Activated naive CD4-positive, alpha-beta T cell treated with anti-CD3 and anti-CD28 coated beads, Interleukin-2, amount 50 U/mL, for 24 hours (primary cell): ENCODE measurements around the gene AURKA.
"Not testable (repeated sequence)": the region's sequence is repeated elsewhere in the genome, so short reads cannot be mapped to it uniquely, and the experiment has no call there.

ENCODE experiments used
- H3K27ac Mint-ChIP-seq: one replicate; pipeline ENCODE4 v1.8.0; 2021; ENCODE audit warnings: mild to moderate bottlenecking, mixed read lengths
- H3K27me3 Mint-ChIP-seq: one replicate; pipeline ENCODE4 v1.8.0; 2021; ENCODE audit warnings: mixed read lengths
- H3K36me3 Mint-ChIP-seq: one replicate; pipeline ENCODE4 v1.8.0; 2021; ENCODE audit warnings: mixed read lengths
- H3K4me1 Mint-ChIP-seq: one replicate; pipeline ENCODE4 v1.8.0; 2021; ENCODE audit warnings: mixed read lengths
- H3K4me3 Mint-ChIP-seq: one replicate; pipeline ENCODE4 v1.8.0; 2021; ENCODE audit warnings: mild to moderate bottlenecking, mixed read lengths
- H3K9me3 Mint-ChIP-seq: one replicate; pipeline ENCODE4 v1.8.0; 2021; ENCODE audit warnings: mixed read lengths

AURKA gene

GRCh38 chr20:56360133-56360907, 31.7 kb downstream of the AURKA start:
- Mint-ChIP-seq H3K27ac (peak overlapping the region; percentile 33), H3K36me3 (peaks cover 2% of the 10 kb centered on the region), H3K4me3 (peak overlapping the region; percentile 88), H3K9me3 (no peaks in the 10 kb centered on the region), H3K27me3 (no peaks in the 10 kb centered on the region), H3K4me1 (peaks cover 18% of the 10 kb centered on the region)

GRCh38 chr20:56359212-56360132, 32.5 kb downstream of the AURKA start:
- no peaks in the 10 kb centered on the region for H3K9me3 Mint-ChIP-seq
- no peak overlapping the region for H3K27ac Mint-ChIP-seq
- H3K27me3 Mint-ChIP-seq: no peaks in the 10 kb centered on the region
- peaks cover 18% of the 10 kb centered on the region for H3K4me1 Mint-ChIP-seq
- peaks cover 2% of the 10 kb centered on the region for H3K36me3 Mint-ChIP-seq
- H3K4me3 Mint-ChIP-seq: peak overlapping the region; percentile 88

- Mint-ChIP-seq H3K4me3 (peak within 1 kb of the TSS; percentile 88), H3K36me3 (no peaks in the 10 kb centered on the region), H3K27ac (no peak within 1 kb of the TSS), H3K4me1 (peaks cover 18% of the 10 kb centered on the region), H3K27me3 (no peaks in the 10 kb centered on the region), H3K9me3 (no peaks in the 10 kb centered on the region)
These were observed 33.3 kb downstream of the AURKA start, which contains the start of gene FAM210B for GRCh38 chr20:56358600-56359211. Gene FAM210B (plus strand): TSS chr20:56358974. CDS start chr20:56359006, 32 bp downstream.

GRCh38 chr20:56358070-56358469, 33.9 kb downstream of the AURKA start:
- H3K4me1 Mint-ChIP-seq: peaks cover 18% of the 10 kb centered on the region
- H3K27ac Mint-ChIP-seq: no peak overlapping the region
- no peaks in the 10 kb centered on the region for H3K27me3 Mint-ChIP-seq
- H3K9me3 Mint-ChIP-seq: no peaks in the 10 kb centered on the region
- peak overlapping the region; percentile 76 for H3K4me3 Mint-ChIP-seq
- H3K36me3 Mint-ChIP-seq: no peaks in the 10 kb centered on the region

GRCh38 chr20:56353356-56353755, 38.7 kb downstream of the AURKA start:
- Mint-ChIP-seq H3K4me3 (no peak overlapping the region), H3K9me3 (no peaks in the 10 kb centered on the region), H3K27ac (no peak overlapping the region), H3K27me3 (peaks cover 1% of the 10 kb centered on the region), H3K4me1 (peaks cover 2% of the 10 kb centered on the region), H3K36me3 (no peaks in the 10 kb centered on the region)

GRCh38 chr20:56352345-56353055, 39.5 kb downstream of the AURKA start:
- Mint-ChIP-seq H3K4me1 (peaks cover 6% of the 10 kb centered on the region), H3K9me3 (no peaks in the 10 kb centered on the region), H3K36me3 (no peaks in the 10 kb centered on the region), H3K4me3 (no peak overlapping the region), H3K27me3 (peaks cover 2% of the 10 kb centered on the region), H3K27ac (no peak overlapping the region)

- Mint-ChIP-seq H3K9me3 (no peaks in the 10 kb centered on the region), H3K4me1 (peaks cover 6% of the 10 kb centered on the region), H3K36me3 (no peaks in the 10 kb centered on the region), H3K4me3 (no peak overlapping the region), H3K27ac (no peak overlapping the region), H3K27me3 (peaks cover 7% of the 10 kb centered on the region)
These were observed 41.2 kb downstream of the AURKA start for GRCh38 chr20:56350842-56351241.

- H3K36me3 Mint-ChIP-seq: no peaks in the 10 kb centered on the region
- H3K4me3 Mint-ChIP-seq: no peak overlapping the region
- H3K27me3 Mint-ChIP-seq: peaks cover 16% of the 10 kb centered on the region
These were observed 43.3 kb downstream of the AURKA start for GRCh38 chr20:56348746-56349145.

GRCh38 chr20:56348305-56348693, 43.7 kb downstream of the AURKA start:
- no peaks in the 10 kb centered on the region for H3K36me3 Mint-ChIP-seq
- peaks cover 6% of the 10 kb centered on the region for H3K4me1 Mint-ChIP-seq
- no peaks in the 10 kb centered on the region for H3K9me3 Mint-ChIP-seq
- no peak overlapping the region for H3K27ac Mint-ChIP-seq
- H3K4me3 Mint-ChIP-seq: no peak overlapping the region
- peaks cover 20% of the 10 kb centered on the region for H3K27me3 Mint-ChIP-seq

More at GRCh38 chr20:56348746-56349145, 43.3 kb downstream of the AURKA start:
- Mint-ChIP-seq H3K4me1 (peaks cover 6% of the 10 kb centered on the region), H3K9me3 (no peaks in the 10 kb centered on the region), H3K27ac (no peak overlapping the region)

GRCh38 chr20:56347628-56348304, 44.2 kb downstream of the AURKA start:
- no peaks in the 10 kb centered on the region for H3K36me3 Mint-ChIP-seq
- peaks cover 6% of the 10 kb centered on the region for H3K4me1 Mint-ChIP-seq
- no peak overlapping the region for H3K27ac Mint-ChIP-seq
- no peaks in the 10 kb centered on the region for H3K9me3 Mint-ChIP-seq
- H3K4me3 Mint-ChIP-seq: no peak overlapping the region
- peaks cover 23% of the 10 kb centered on the region for H3K27me3 Mint-ChIP-seq

- no peak overlapping the region for H3K4me3 Mint-ChIP-seq
- no peaks in the 10 kb centered on the region for H3K36me3 Mint-ChIP-seq
- peaks cover 32% of the 10 kb centered on the region for H3K27me3 Mint-ChIP-seq
- peaks cover 6% of the 10 kb centered on the region for H3K4me1 Mint-ChIP-seq
- H3K27ac Mint-ChIP-seq: no peak overlapping the region
- no peaks in the 10 kb centered on the region for H3K9me3 Mint-ChIP-seq
These were observed 46.1 kb downstream of the AURKA start for GRCh38 chr20:56345911-56346310.

GRCh38 chr20:56343861-56344381, 48.1 kb downstream of the AURKA start:
- Mint-ChIP-seq H3K36me3 (no peaks in the 10 kb centered on the region), H3K9me3 (no peaks in the 10 kb centered on the region), H3K4me3 (no peak overlapping the region)

GRCh38 chr20:56342783-56343182, 49.2 kb downstream of the AURKA start:
- no peak overlapping the region for H3K27ac Mint-ChIP-seq
- H3K9me3 Mint-ChIP-seq: no peaks in the 10 kb centered on the region
- peaks cover 46% of the 10 kb centered on the region for H3K27me3 Mint-ChIP-seq
- no peaks in the 10 kb centered on the region for H3K36me3 Mint-ChIP-seq
- H3K4me3 Mint-ChIP-seq: no peak overlapping the region
- H3K4me1 Mint-ChIP-seq: no peaks in the 10 kb centered on the region

More at GRCh38 chr20:56343861-56344381, 48.1 kb downstream of the AURKA start:
- peaks cover 44% of the 10 kb centered on the region for H3K27me3 Mint-ChIP-seq
- no peak overlapping the region for H3K27ac Mint-ChIP-seq
- H3K4me1 Mint-ChIP-seq: peaks cover 6% of the 10 kb centered on the region

- peaks cover 27% of the 10 kb centered on the region for H3K27me3 Mint-ChIP-seq
- not testable (repeated sequence) for H3K4me1 Mint-ChIP-seq, H3K27ac Mint-ChIP-seq, H3K36me3 Mint-ChIP-seq, H3K9me3 Mint-ChIP-seq, H3K4me3 Mint-ChIP-seq
These were observed 55.3 kb downstream of the AURKA start for GRCh38 chr20:56336709-56337108.
